Mesenchymal stem cell (in vitro differentiated cells and primary cell): ENCODE data around the gene CNGB1.

Experiments
- DNase-seq: peaks from one replicate; pipeline ENCODE4 v3.0.0-alpha.2; 2013
- H2AFZ ChIP-seq: one replicate; pipeline ENCODE4 v1.6.1; 2013; ENCODE audit warnings: low read depth, mild to moderate bottlenecking, control low read depth, inconsistent platforms, low read length, moderate library complexity
- H2AK5ac ChIP-seq: 2 replicates; pipeline ENCODE4 v1.6.1; 2013; ENCODE audit warnings: low read length, moderate library complexity, mild to moderate bottlenecking, inconsistent platforms; ENCODE audit not compliant: severe bottlenecking
- H2BK120ac ChIP-seq: one replicate; pipeline ENCODE4 v1.6.1; 2013; ENCODE audit warnings: low read depth, mild to moderate bottlenecking, inconsistent platforms, low read length, moderate library complexity
- H2BK12ac ChIP-seq, 2 experiments: one replicate each; pipeline ENCODE4 v1.6.1; 2013; ENCODE audit warnings: inconsistent platforms in 2 of 2, low read length in 2 of 2, mild to moderate bottlenecking in 2 of 2, moderate library complexity in 2 of 2, control low read depth in 1 of 2
- H2BK15ac ChIP-seq: one replicate; pipeline ENCODE4 v1.6.1; 2013; ENCODE audit warnings: mild to moderate bottlenecking, low read depth, inconsistent platforms; ENCODE audit not compliant: poor library complexity, severe bottlenecking
- H2BK5ac ChIP-seq: 2 replicates; pipeline ENCODE4 v1.6.1; 2013; ENCODE audit warnings: low read depth, mild to moderate bottlenecking, low read length, control low read depth, inconsistent platforms; ENCODE audit not compliant: poor library complexity, severe bottlenecking
- H3K14ac ChIP-seq, 2 experiments: one replicate each; pipeline ENCODE4 v1.6.1; 2013; ENCODE audit warnings: inconsistent platforms in 2 of 2, low read length in 2 of 2, control low read depth in 1 of 2, mild to moderate bottlenecking in 1 of 2, moderate library complexity in 1 of 2
- H3K18ac ChIP-seq, 2 experiments: one replicate each; pipeline ENCODE4 v1.6.1; 2013; ENCODE audit warnings: inconsistent platforms in 2 of 2, low read length in 2 of 2, control low read depth in 1 of 2, low read depth in 1 of 2, mild to moderate bottlenecking in 1 of 2
- H3K23ac ChIP-seq, 2 experiments: one replicate each; pipeline ENCODE4 v1.6.1; 2013; ENCODE audit warnings: inconsistent platforms in 2 of 2, low read length in 2 of 2, mild to moderate bottlenecking in 2 of 2, moderate library complexity in 2 of 2, control low read depth in 1 of 2
- H3K27ac ChIP-seq: 2 replicates; pipeline ENCODE4 v1.5.1; 2013; ENCODE audit warnings: mild to moderate bottlenecking, moderate library complexity, low read length, control low read depth, inconsistent platforms; ENCODE audit not compliant: poor library complexity, severe bottlenecking
- H3K27me3 ChIP-seq, 2 experiments: 2 replicates each; pipeline versions ENCODE4 v1.6.1 to v1.7.0; 2013; ENCODE audit warnings: low read length in 2 of 2, mild to moderate bottlenecking in 2 of 2, moderate library complexity in 2 of 2, control low read depth in 1 of 2, inconsistent platforms in 1 of 2; ENCODE audit not compliant: control insufficient read depth in 1 of 2, insufficient read depth in 1 of 2
- H3K36me3 ChIP-seq, 2 experiments: 2 replicates each; pipeline versions ENCODE4 v1.6.1 to v1.7.0; 2013; ENCODE audit warnings: low read length in 2 of 2, control low read depth in 1 of 2, inconsistent platforms in 1 of 2, low read depth in 1 of 2, mild to moderate bottlenecking in 1 of 2; ENCODE audit not compliant: insufficient read depth in 2 of 2, control insufficient read depth in 1 of 2
- H3K4ac ChIP-seq, 2 experiments: one replicate each; pipeline ENCODE4 v1.6.1; 2013; ENCODE audit warnings: inconsistent platforms in 2 of 2, low read length in 2 of 2, mild to moderate bottlenecking in 2 of 2, moderate library complexity in 2 of 2, control low read depth in 1 of 2, low read depth in 1 of 2
- H3K4me1 ChIP-seq: 2 replicates; pipeline ENCODE4 v1.6.1; 2013; ENCODE audit warnings: low read depth, low read length, control low read depth; ENCODE audit not compliant: control insufficient read depth, insufficient read depth
- H3K4me2 ChIP-seq: 2 replicates; pipeline ENCODE4 v1.6.1; 2013; ENCODE audit warnings: low read length, mild to moderate bottlenecking, inconsistent platforms; ENCODE audit not compliant: poor library complexity, severe bottlenecking
- H3K4me3 ChIP-seq, 2 experiments: 2 replicates each; pipeline versions ENCODE4 v1.5.1 to v1.7.0; 2013; ENCODE audit warnings: low read length in 2 of 2, mild to moderate bottlenecking in 2 of 2, control low read depth in 1 of 2, low read depth in 1 of 2; ENCODE audit not compliant: insufficient read depth in 1 of 2
- H3K79me1 ChIP-seq: replicated peaks from 2 replicates; pipeline ENCODE4 v1.6.1; 2013; ENCODE audit warnings: mild to moderate bottlenecking, control low read depth, low read length, inconsistent platforms; ENCODE audit not compliant: poor library complexity, severe bottlenecking
- H3K9ac ChIP-seq: 2 replicates; pipeline ENCODE4 v1.7.0; 2013; ENCODE audit warnings: mild to moderate bottlenecking, low read length, moderate library complexity
- H3K9me3 ChIP-seq: 2 replicates; pipeline ENCODE4 v1.7.0; 2013; ENCODE audit warnings: mild to moderate bottlenecking, low read length; ENCODE audit not compliant: control insufficient read depth
- H4K8ac ChIP-seq: one replicate; pipeline ENCODE4 v1.6.1; 2013; ENCODE audit warnings: inconsistent platforms, mild to moderate bottlenecking, low read length, moderate library complexity
- H4K91ac ChIP-seq: one replicate; pipeline ENCODE4 v1.6.1; 2013; ENCODE audit warnings: mild to moderate bottlenecking, low read length, inconsistent platforms
- WGBS: methylation state at CpG from one replicate; pipeline ENCODE4 v1.1.7; 2013; ENCODE audit warnings: mixed read lengths; 5-methylcytosine and 5-hydroxymethylcytosine counted together

Gene CNGB1

GRCh38 chr16:57967916-57968315 is 3.0 kb downstream of the CNGB1 start:
- H3K27ac ChIP-seq = no peak overlapping the region

GRCh38 chr16:57966986-57967385 is 3.9 kb downstream of the CNGB1 start:
- DNase-seq = no peak

More at GRCh38 chr16:57967916-57968315, 3.0 kb downstream of the CNGB1 start:
- no peak overlapping the region for H4K91ac ChIP-seq
- no peak overlapping the region for H3K4ac ChIP-seq
- H3K4me2 ChIP-seq = no peak overlapping the region
- H2BK15ac ChIP-seq = no peak overlapping the region
- DNase-seq = no peak
- H3K79me1 ChIP-seq = no peaks in the 10 kb centered on the region
- no peak overlapping the region for H3K14ac ChIP-seq
- no peaks in the 10 kb centered on the region for H3K36me3 ChIP-seq
- H3K9me3 ChIP-seq = peaks cover 4% of the 10 kb centered on the region
- H3K4me3 ChIP-seq = no peak overlapping the region
- H3K9ac ChIP-seq = no peak overlapping the region
- no peak overlapping the region for H2BK12ac ChIP-seq
- H2BK5ac ChIP-seq = no peak overlapping the region
- H2AK5ac ChIP-seq = no peak overlapping the region
- no peaks in the 10 kb centered on the region for H3K4me1 ChIP-seq
- H3K27me3 ChIP-seq = peaks cover 28 to 75% of the 10 kb centered on the region in 2 experiments
- no peak overlapping the region for H3K18ac ChIP-seq
- H2AFZ ChIP-seq = no peak overlapping the region
- no peak overlapping the region for H2BK120ac ChIP-seq
- H4K8ac ChIP-seq = no peak overlapping the region
- H3K23ac ChIP-seq = no peak overlapping the region

GRCh38 chr16:57966204-57966771 is 4.6 kb downstream of the CNGB1 start:
- no peaks in the 10 kb centered on the region for H3K79me1 ChIP-seq
- WGBS = 65% methylated on average over 3 of the region's 4 CpGs
- H3K27ac ChIP-seq = no peak overlapping the region
- no peak overlapping the region for H2AK5ac ChIP-seq
- DNase-seq = peak; percentile 56
- no peak overlapping the region for H2BK12ac ChIP-seq
- H2AFZ ChIP-seq = no peak overlapping the region
- no peak overlapping the region for H2BK5ac ChIP-seq
- peaks cover 43 to 75% of the 10 kb centered on the region in 2 experiments for H3K27me3 ChIP-seq
- no peak overlapping the region for H2BK15ac ChIP-seq
- no peak overlapping the region for H3K23ac ChIP-seq
- H3K4me3 ChIP-seq = no peak overlapping the region
- no peak overlapping the region for H3K18ac ChIP-seq
- no peak overlapping the region for H3K9ac ChIP-seq
- no peaks in the 10 kb centered on the region for H3K9me3 ChIP-seq
- no peaks in the 10 kb centered on the region for H3K36me3 ChIP-seq
- no peak overlapping the region for H4K91ac ChIP-seq
- H3K4ac ChIP-seq = no peak overlapping the region
- H3K4me2 ChIP-seq = no peak overlapping the region
- no peak overlapping the region for H3K14ac ChIP-seq
- H3K4me1 ChIP-seq = no peaks in the 10 kb centered on the region
- H4K8ac ChIP-seq = no peak overlapping the region
- H2BK120ac ChIP-seq = no peak overlapping the region

More at GRCh38 chr16:57966986-57967385, 3.9 kb downstream of the CNGB1 start:
- H3K18ac ChIP-seq = no peak overlapping the region
- no peak overlapping the region for H3K9ac ChIP-seq
- no peak overlapping the region for H2BK15ac ChIP-seq
- H3K4me3 ChIP-seq = no peak overlapping the region
- H3K36me3 ChIP-seq = no peaks in the 10 kb centered on the region
- H3K14ac ChIP-seq = no peak overlapping the region
- no peak overlapping the region for H4K8ac ChIP-seq
- no peak overlapping the region for H3K23ac ChIP-seq
- no peak overlapping the region for H4K91ac ChIP-seq
- no peak overlapping the region for H2AFZ ChIP-seq
- H2BK12ac ChIP-seq = no peak overlapping the region
- peaks cover 2% of the 10 kb centered on the region for H3K9me3 ChIP-seq
- H3K27me3 ChIP-seq = peaks cover 37 to 75% of the 10 kb centered on the region in 2 experiments
- H3K79me1 ChIP-seq = no peaks in the 10 kb centered on the region
- no peak overlapping the region for H2AK5ac ChIP-seq
- H2BK5ac ChIP-seq = no peak overlapping the region
- WGBS = 89% methylated on average over 9 of the region's 9 CpGs
- H3K4me1 ChIP-seq = no peaks in the 10 kb centered on the region
- no peak overlapping the region for H2BK120ac ChIP-seq
- H3K27ac ChIP-seq = no peak overlapping the region
- no peak overlapping the region for H3K4ac ChIP-seq
- H3K4me2 ChIP-seq = no peak overlapping the region

- Histone ChIP-seq H3K9me3 (no peaks in the 10 kb centered on the region), H3K4me3 (no peak overlapping the region), H2BK5ac (no peak overlapping the region), H3K14ac (no peak overlapping the region), H2BK12ac (no peak overlapping the region), H3K18ac (no peak overlapping the region), H3K27me3 (peaks cover 40 to 73% of the 10 kb centered on the region in 2 experiments), H3K9ac (no peak overlapping the region), H2BK15ac (no peak overlapping the region), H2BK120ac (no peak overlapping the region), H3K27ac (no peak overlapping the region), H3K4me2 (no peak overlapping the region), H3K23ac (no peak overlapping the region), H3K4ac (no peak overlapping the region), H4K91ac (no peak overlapping the region), H3K36me3 (no peaks in the 10 kb centered on the region), H3K79me1 (no peaks in the 10 kb centered on the region), H4K8ac (no peak overlapping the region), H3K4me1 (no peaks in the 10 kb centered on the region), H2AK5ac (no peak overlapping the region), H2AFZ (no peak overlapping the region)
- DNase-seq = no peak
- WGBS = 74% methylated on average over 9 of the region's 10 CpGs
Observed at GRCh38 chr16:57964157-57964700, 6.7 kb downstream of the CNGB1 start.
